HepG2 (cell line): ENCODE results near the gene STK32C. TPM values are rescaled to one million over a fixed set of nuclear protein-coding genes. Genes with fewer than 3 reads are reported as not detected.

ENCODE experiments used
- ATF7-NPFF ChIP-seq: sonication (generic); formaldehyde crosslinking; IDR thresholded peaks from 2 replicates; pipeline ENCODE4 v1.8.1; 2023; ENCODE audit warnings: mild to moderate bottlenecking, low read depth, missing genetic modification reagents, moderate library complexity
- BRCA1 ChIP-seq: sonication (generic); formaldehyde crosslinking; IDR thresholded peaks from 2 replicates; pipeline ENCODE4 v1.4.0; 2020; ENCODE audit warnings: missing genetic modification reagents
- CEBPB ChIP-seq: IDR thresholded peaks from 2 replicates; pipeline ENCODE4 v1.6.1; 2011; ENCODE audit warnings: low read depth, low read length, improper control_type of control experiment, borderline replicate concordance
- CEBPG ChIP-seq: IDR thresholded peaks from 2 replicates; pipeline ENCODE4 v1.6.1; 2016
- KDM2A ChIP-seq: sonication (generic); formaldehyde crosslinking; IDR thresholded peaks from 2 replicates; pipeline ENCODE4 v1.4.0; 2020; ENCODE audit warnings: low read depth, missing genetic modification reagents, borderline replicate concordance
- KLF11 ChIP-seq: IDR thresholded peaks from 2 replicates; pipeline ENCODE4 v1.6.1; 2016; ENCODE audit warnings: missing compliant biosample characterization
- MATR3 ChIP-seq: sonication (generic); formaldehyde crosslinking; IDR thresholded peaks from 2 replicates; pipeline ENCODE4 v1.4.0; 2020; ENCODE audit warnings: missing genetic modification reagents
- POLR2G ChIP-seq: fragments of 200-400 bp; formaldehyde crosslinking; IDR thresholded peaks from 2 replicates; pipeline ENCODE4 v1.6.1; 2018; ENCODE audit warnings: mild to moderate bottlenecking, low read depth, low read length, moderate library complexity
- SAP130 ChIP-seq: IDR thresholded peaks from 2 replicates; pipeline ENCODE4 v1.6.1; 2016; ENCODE audit warnings: low read depth
- SMAD3 ChIP-seq: sonication (generic); formaldehyde crosslinking; IDR thresholded peaks from 2 replicates; pipeline ENCODE4 v1.4.0; 2020; ENCODE audit warnings: missing genetic modification reagents
- TBX2 ChIP-seq: sonication (generic); formaldehyde crosslinking; IDR thresholded peaks from 2 replicates; pipeline ENCODE4 v1.5.0; 2020; ENCODE audit warnings: missing genetic modification reagents, mild to moderate bottlenecking, borderline replicate concordance
- TEAD3 ChIP-seq: optimal IDR thresholded peaks from 2 replicates; pipeline ENCODE3; 2016; ENCODE audit warnings: borderline replicate concordance
- XRCC5 ChIP-seq: fragments of 200-400 bp; formaldehyde crosslinking; optimal IDR thresholded peaks from 2 replicates; pipeline ENCODE3; 2017; ENCODE audit warnings: mild to moderate bottlenecking, low read length
- ZFX ChIP-seq: sonication (generic); formaldehyde crosslinking; IDR thresholded peaks from 2 replicates; pipeline ENCODE4 v1.4.0; 2020; ENCODE audit warnings: mild to moderate bottlenecking, low read depth, missing genetic modification reagents, moderate library complexity
- ZNF121 ChIP-seq: sonication (generic); formaldehyde crosslinking; IDR thresholded peaks from 2 replicates; pipeline ENCODE4 v1.5.0; 2020; ENCODE audit warnings: mild to moderate bottlenecking, missing genetic modification reagents
- ZNF446 ChIP-seq: sonication (generic); formaldehyde crosslinking; IDR thresholded peaks from 2 replicates; pipeline ENCODE4 v1.5.0; 2020; ENCODE audit warnings: mild to moderate bottlenecking, missing genetic modification reagents
- polyA plus RNA-seq, 8 experiments: library from polyadenylated mRNA; depleted of rRNA in 3 of 8; stranded (reverse) in 7 of 8; unstranded in 1 of 8; fragments of >200 nt; fragmentation: Illumina TruSeq in 4 of 8; extraction: Trizol in 4 of 8; gene quantifications; 2 replicates each; pipeline versions ENCODE4 v1.2.1 to v1.2.3, GENCODE V29; 2011 to 2016; ENCODE audit warnings: low read depth in 4 of 8, missing spikeins in 1 of 8, mixed read lengths in 1 of 8; ENCODE audit not compliant: insufficient read depth in 1 of 8
- total RNA-seq, 5 experiments: library from RNA; depleted of rRNA; stranded (reverse); fragments of >200 nt; fragmentation: Illumina TruSeq; extraction: Trizol; gene quantifications; 2 replicates each; pipeline ENCODE4 v1.2.3, GENCODE V29; 2016; ENCODE audit warnings: low read depth in 1 of 5
- TF ChIP-seq, protein P1 (sequence below), 2 experiments: fragments of 450-650 bp in 1 of 2; sonication (generic) in 1 of 2; formaldehyde crosslinking; IDR thresholded peaks; 2 replicates each; pipeline versions ENCODE4 v1.5.0 to v1.8.0; 2020 to 2022; ENCODE audit warnings: mild to moderate bottlenecking in 1 of 2, missing genetic modification reagents in 1 of 2
- TF ChIP-seq, protein P2 (sequence below): sonication (generic); formaldehyde crosslinking; IDR thresholded peaks from 2 replicates; pipeline ENCODE4 v1.5.1; 2020; ENCODE audit warnings: missing genetic modification reagents, mild to moderate bottlenecking, borderline replicate concordance
- TF ChIP-seq, protein P3 (sequence below): sonication (generic); formaldehyde crosslinking; IDR thresholded peaks from 2 replicates; pipeline ENCODE4 v1.4.0; 2020; ENCODE audit warnings: mild to moderate bottlenecking, missing genetic modification reagents, borderline replicate concordance
- TF ChIP-seq, protein P4 (sequence below): IDR thresholded peaks from 2 replicates; pipeline ENCODE4 v1.6.1; 2012; ENCODE audit warnings: inconsistent platforms
- TF ChIP-seq, protein P5 (sequence below): sonication (generic); formaldehyde crosslinking; conservative IDR thresholded peaks from 2 replicates; pipeline ENCODE4 v1.8.0; 2022; ENCODE audit warnings: mild to moderate bottlenecking, moderate library complexity, missing genetic modification reagents

Gene STK32C
- total and polyA plus RNA-seq, 2 of the 13 experiments (the other 11 are each of a cell fraction or from before 2014, with no cell fraction given): 10.9 to 19.4 TPM

DNA sequence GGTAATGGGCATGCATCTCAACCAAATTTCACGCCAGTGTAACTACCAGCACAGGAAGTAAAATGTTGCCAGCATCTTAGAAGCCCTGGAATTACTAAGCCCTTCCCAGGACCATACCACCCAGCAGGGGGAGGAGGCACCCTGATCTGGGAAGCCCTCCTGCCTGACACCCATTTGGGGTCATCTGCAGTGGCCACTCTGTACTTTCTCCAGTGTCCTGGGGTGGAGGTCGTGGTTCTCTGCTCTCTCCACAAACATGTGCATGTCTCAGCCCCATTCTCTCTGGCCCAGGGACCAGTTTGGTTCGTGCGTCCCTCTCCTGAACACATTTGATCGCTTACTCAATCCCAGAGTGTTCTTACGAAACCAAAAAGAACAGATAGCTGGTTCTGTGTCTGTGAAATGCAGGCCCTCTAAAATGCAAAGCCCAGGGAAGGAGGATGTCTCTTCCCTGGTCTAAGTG is 14.9 kb upstream of the STK32C start (continued):
- TF ChIP-seq, protein P1, sequence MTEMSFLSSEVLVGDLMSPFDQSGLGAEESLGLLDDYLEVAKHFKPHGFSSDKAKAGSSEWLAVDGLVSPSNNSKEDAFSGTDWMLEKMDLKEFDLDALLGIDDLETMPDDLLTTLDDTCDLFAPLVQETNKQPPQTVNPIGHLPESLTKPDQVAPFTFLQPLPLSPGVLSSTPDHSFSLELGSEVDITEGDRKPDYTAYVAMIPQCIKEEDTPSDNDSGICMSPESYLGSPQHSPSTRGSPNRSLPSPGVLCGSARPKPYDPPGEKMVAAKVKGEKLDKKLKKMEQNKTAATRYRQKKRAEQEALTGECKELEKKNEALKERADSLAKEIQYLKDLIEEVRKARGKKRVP (CRISPR knock-in tag; IDR thresholded peaks at IDR 0.05): peak in 1 of 2 experiments; percentile 92; a peak in 2 of 4 replicates
- TF ChIP-seq BRCA1 (CRISPR knock-in tag): no peak
- no peak for TF ChIP-seq ATF7-NPFF
- TF ChIP-seq SMAD3: no peak
- peak; percentile 56; the same call in 1 of the 2 replicates for TF ChIP-seq POLR2G
- TF ChIP-seq, protein P2, sequence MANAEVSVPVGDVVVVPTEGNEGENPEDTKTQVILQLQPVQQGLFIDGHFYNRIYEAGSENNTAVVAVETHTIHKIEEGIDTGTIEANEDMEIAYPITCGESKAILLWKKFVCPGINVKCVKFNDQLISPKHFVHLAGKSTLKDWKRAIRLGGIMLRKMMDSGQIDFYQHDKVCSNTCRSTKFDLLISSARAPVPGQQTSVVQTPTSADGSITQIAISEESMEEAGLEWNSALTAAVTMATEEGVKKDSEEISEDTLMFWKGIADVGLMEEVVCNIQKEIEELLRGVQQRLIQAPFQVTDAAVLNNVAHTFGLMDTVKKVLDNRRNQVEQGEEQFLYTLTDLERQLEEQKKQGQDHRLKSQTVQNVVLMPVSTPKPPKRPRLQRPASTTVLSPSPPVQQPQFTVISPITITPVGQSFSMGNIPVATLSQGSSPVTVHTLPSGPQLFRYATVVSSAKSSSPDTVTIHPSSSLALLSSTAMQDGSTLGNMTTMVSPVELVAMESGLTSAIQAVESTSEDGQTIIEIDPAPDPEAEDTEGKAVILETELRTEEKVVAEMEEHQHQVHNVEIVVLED (CRISPR knock-in tag): no peak
- TF ChIP-seq ZFX (CRISPR knock-in tag): 0 out of 2 replicates have a peak, but pooled peaks have one; percentile 20
- no peak for TF ChIP-seq KLF11 (CRISPR knock-in tag)
- TF ChIP-seq CEBPG (CRISPR knock-in tag): peak; percentile 97
- TF ChIP-seq, protein P3, sequence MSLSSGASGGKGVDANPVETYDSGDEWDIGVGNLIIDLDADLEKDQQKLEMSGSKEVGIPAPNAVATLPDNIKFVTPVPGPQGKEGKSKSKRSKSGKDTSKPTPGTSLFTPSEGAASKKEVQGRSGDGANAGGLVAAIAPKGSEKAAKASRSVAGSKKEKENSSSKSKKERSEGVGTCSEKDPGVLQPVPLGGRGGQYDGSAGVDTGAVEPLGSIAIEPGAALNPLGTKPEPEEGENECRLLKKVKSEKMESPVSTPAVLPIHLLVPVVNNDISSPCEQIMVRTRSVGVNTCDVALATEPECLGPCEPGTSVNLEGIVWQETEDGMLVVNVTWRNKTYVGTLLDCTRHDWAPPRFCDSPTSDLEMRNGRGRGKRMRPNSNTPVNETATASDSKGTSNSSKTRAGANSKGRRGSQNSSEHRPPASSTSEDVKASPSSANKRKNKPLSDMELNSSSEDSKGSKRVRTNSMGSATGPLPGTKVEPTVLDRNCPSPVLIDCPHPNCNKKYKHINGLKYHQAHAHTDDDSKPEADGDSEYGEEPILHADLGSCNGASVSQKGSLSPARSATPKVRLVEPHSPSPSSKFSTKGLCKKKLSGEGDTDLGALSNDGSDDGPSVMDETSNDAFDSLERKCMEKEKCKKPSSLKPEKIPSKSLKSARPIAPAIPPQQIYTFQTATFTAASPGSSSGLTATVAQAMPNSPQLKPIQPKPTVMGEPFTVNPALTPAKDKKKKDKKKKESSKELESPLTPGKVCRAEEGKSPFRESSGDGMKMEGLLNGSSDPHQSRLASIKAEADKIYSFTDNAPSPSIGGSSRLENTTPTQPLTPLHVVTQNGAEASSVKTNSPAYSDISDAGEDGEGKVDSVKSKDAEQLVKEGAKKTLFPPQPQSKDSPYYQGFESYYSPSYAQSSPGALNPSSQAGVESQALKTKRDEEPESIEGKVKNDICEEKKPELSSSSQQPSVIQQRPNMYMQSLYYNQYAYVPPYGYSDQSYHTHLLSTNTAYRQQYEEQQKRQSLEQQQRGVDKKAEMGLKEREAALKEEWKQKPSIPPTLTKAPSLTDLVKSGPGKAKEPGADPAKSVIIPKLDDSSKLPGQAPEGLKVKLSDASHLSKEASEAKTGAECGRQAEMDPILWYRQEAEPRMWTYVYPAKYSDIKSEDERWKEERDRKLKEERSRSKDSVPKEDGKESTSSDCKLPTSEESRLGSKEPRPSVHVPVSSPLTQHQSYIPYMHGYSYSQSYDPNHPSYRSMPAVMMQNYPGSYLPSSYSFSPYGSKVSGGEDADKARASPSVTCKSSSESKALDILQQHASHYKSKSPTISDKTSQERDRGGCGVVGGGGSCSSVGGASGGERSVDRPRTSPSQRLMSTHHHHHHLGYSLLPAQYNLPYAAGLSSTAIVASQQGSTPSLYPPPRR (CRISPR knock-in tag): no peak
- 0 out of 2 replicates have a peak, but pooled peaks have one; percentile 35 for TF ChIP-seq KDM2A (CRISPR knock-in tag)
- peak; percentile 94 for TF ChIP-seq CEBPB
- peak; percentile 89 for TF ChIP-seq TEAD3 (CRISPR knock-in tag)
- TF ChIP-seq XRCC5: peak; percentile 28
- TF ChIP-seq ZNF446 (CRISPR knock-in tag): no peak
- no peak for TF ChIP-seq MATR3
- no peak for TF ChIP-seq TBX2
- TF ChIP-seq SAP130 (CRISPR knock-in tag): peak; percentile 12; the same call in 1 of the 2 replicates
- no peak for TF ChIP-seq ZNF121 (CRISPR knock-in tag)
- TF ChIP-seq, protein P4, sequence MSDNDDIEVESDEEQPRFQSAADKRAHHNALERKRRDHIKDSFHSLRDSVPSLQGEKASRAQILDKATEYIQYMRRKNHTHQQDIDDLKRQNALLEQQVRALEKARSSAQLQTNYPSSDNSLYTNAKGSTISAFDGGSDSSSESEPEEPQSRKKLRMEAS: 0 out of 2 replicates have a peak, but pooled peaks have one; percentile 30
- TF ChIP-seq, protein P5, sequence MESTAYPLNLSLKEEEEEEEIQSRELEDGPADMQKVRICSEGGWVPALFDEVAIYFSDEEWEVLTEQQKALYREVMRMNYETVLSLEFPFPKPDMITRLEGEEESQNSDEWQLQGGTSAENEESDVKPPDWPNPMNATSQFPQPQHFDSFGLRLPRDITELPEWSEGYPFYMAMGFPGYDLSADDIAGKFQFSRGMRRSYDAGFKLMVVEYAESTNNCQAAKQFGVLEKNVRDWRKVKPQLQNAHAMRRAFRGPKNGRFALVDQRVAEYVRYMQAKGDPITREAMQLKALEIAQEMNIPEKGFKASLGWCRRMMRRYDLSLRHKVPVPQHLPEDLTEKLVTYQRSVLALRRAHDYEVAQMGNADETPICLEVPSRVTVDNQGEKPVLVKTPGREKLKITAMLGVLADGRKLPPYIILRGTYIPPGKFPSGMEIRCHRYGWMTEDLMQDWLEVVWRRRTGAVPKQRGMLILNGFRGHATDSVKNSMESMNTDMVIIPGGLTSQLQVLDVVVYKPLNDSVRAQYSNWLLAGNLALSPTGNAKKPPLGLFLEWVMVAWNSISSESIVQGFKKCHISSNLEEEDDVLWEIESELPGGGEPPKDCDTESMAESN (CRISPR knock-in tag): 0 out of 2 replicates have a peak, but pooled peaks have one; percentile 44
